PC-3 (cell line): ENCODE data around the gene ARFGEF2. TPM values are rescaled to one million over a fixed set of nuclear protein-coding genes. Genes with fewer than 3 reads are reported as not detected.

Experiments used
- ATAC-seq: fragments of 200-7000 bp; cut with Tn5 transposase; 2 replicates; pipeline ENCODE4 v1.9.1; 2020; ENCODE audit warnings: mild to moderate bottlenecking, moderate library complexity
- BruUV-seq: library from RNA; stranded (reverse); fragments of 400-500 nt; replicated peaks from 2 replicates; lab custom pipeline; 2021; lab: Mats Ljungman, UMichigan
- CTCF ChIA-PET: fragments of 300-600 bp; sonication (Branson Sonifier 250); formaldehyde crosslinking; loops from one replicate; lab custom pipeline; 2022; ENCODE audit warnings: antibody characterized with exemption; lab: Charles Lee
- POLR2A ChIA-PET: fragments of 300-600 bp; sonication (Branson Sonifier 250); formaldehyde crosslinking; loops from one replicate; lab custom pipeline; 2022; ENCODE audit warnings: antibody characterized with exemption; ENCODE audit not compliant: unreplicated experiment; lab: Charles Lee
- DNase-seq: peaks from one replicate; pipeline ENCODE4 v3.0.0-alpha.2; 2015
- H2AFZ ChIP-seq: fragments of 300-600 bp; sonication (generic); 2 replicates; pipeline ENCODE4 v1.6.0; 2016; ENCODE audit warnings: antibody characterized with exemption, low read length
- H3F3A ChIP-seq: fragments of 300-600 bp; sonication (generic); one replicate; pipeline ENCODE4 v1.6.0; 2017; ENCODE audit warnings: antibody characterized with exemption, low read length, control low read depth, mild to moderate bottlenecking; ENCODE audit not compliant: unreplicated experiment
- H3K27ac ChIP-seq: fragments of 300-600 bp; sonication (generic); 2 replicates; pipeline ENCODE4 v1.5.1; 2016; ENCODE audit warnings: mild to moderate bottlenecking, low read length
- H3K27me3 ChIP-seq: fragments of 300-600 bp; sonication (generic); 2 replicates; pipeline ENCODE4 v1.6.1; 2016; ENCODE audit warnings: low read length, mixed read lengths
- H3K36me3 ChIP-seq: fragments of 300-600 bp; sonication (generic); 2 replicates; pipeline ENCODE4 v1.6.1; 2016; ENCODE audit warnings: low read depth, mixed run types, low read length, mixed read lengths
- H3K4me1 ChIP-seq: fragments of 300-600 bp; sonication (generic); 2 replicates; pipeline ENCODE4 v1.5.1; 2016; ENCODE audit warnings: low read length; ENCODE audit not compliant: insufficient read depth
- H3K4me2 ChIP-seq: fragments of 300-600 bp; sonication (generic); 2 replicates; pipeline ENCODE4 v1.6.0; 2016; ENCODE audit warnings: low read length
- H3K4me3 ChIP-seq: fragments of 300-600 bp; sonication (generic); 2 replicates; pipeline ENCODE4 v1.5.1; 2016; ENCODE audit warnings: mild to moderate bottlenecking, low read length, mixed read lengths
- H3K79me2 ChIP-seq: fragments of 300-600 bp; sonication (generic); 2 replicates; pipeline ENCODE4 v1.6.1; 2017; ENCODE audit warnings: low read length, mixed read lengths
- H3K9ac ChIP-seq: fragments of 300-600 bp; sonication (generic); 2 replicates; pipeline ENCODE4 v1.6.0; 2016; ENCODE audit warnings: mild to moderate bottlenecking, low read length
- H3K9me2 ChIP-seq: fragments of 300-600 bp; sonication (generic); replicated peaks from 2 replicates; pipeline ENCODE4 v1.6.1; 2016; ENCODE audit warnings: mixed run types, low read length, mixed read lengths
- H3K9me3 ChIP-seq: fragments of 300-600 bp; sonication (generic); 2 replicates; pipeline ENCODE4 v1.6.1; 2016; ENCODE audit warnings: low read length, mixed read lengths
- H4K20me1 ChIP-seq: fragments of 300-600 bp; sonication (generic); 2 replicates; pipeline ENCODE4 v1.6.1; 2016; ENCODE audit warnings: low read length, mixed read lengths
- EZH2 ChIP-seq: fragments of 300-600 bp; sonication (generic); IDR thresholded peaks from one replicate; pipeline ENCODE4 v1.6.1; 2017; ENCODE audit warnings: antibody characterized with exemption, mild to moderate bottlenecking, low read length; ENCODE audit not compliant: unreplicated experiment
- EZH2phosphoT487 ChIP-seq: fragments of 300-600 bp; sonication (generic); IDR thresholded peaks from 2 replicates; pipeline ENCODE4 v1.6.1; 2018; ENCODE audit warnings: mild to moderate bottlenecking, antibody characterized with exemption, low read length, borderline replicate concordance
- intact Hi-C: fragments of 100-400 bp; cut with micrococcal nuclease; formaldehyde crosslinking; loops from 2 replicates; pipeline ENCODE4 v1.9.0; 2023
- total RNA-seq: library from RNA; depleted of rRNA; stranded (reverse); fragments of >200 nt; gene quantifications from 2 replicates; pipeline ENCODE4 v1.2.3, GENCODE V29; 2014
- TF ChIP-seq, protein P1 (sequence below): fragments of 300-600 bp; sonication (generic); conservative IDR thresholded peaks from 2 replicates; pipeline ENCODE4 v1.5.1; 2017; ENCODE audit warnings: antibody characterized with exemption, low read depth, mild to moderate bottlenecking, low read length

Gene ARFGEF2
- total RNA-seq, 1 experiment from 2014 or later, result 33.5 TPM

DNA sequence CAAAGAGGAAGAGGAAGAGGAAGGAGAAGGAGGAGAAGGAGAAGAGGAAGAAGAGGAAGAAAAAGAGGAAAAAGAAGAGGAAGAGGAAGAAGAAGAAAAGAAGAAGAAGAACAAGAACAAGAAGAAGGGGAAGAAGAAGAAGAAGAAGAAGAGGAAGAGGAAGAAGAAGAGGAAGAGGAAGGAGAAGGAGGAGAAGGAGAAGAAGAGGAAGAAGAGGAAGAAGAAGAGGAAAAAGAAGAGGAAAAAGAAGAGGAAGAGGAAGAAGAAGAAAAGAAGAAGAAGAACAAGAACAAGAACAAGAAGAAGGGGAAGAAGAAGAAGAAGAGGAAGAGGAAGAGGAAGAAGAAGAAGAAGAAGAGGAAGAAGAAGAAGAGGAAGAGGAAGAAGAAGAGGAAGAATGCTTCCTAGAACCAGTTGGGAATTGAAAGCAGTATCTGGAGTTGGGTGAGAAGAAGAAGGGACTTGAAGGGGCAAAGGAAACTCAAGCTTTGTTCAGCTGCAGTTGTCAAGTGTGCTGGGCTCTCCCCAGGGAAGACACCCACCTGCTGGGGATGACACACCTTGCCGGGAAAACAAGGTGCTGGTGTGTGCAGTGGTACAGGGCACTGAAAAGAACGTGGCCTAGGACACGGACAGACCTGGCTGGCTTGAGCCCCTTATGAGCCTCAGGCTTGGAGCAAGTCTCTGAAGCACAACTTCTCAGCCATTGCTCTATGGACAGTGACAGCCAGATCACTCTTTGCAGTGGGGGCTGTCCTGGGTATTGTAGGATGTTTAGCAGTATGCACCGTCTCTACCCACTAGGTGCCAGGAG, 30.1 kb upstream of the ARFGEF2 start:
- no peaks in the 10 kb centered on the region for H3K36me3 ChIP-seq
- no peaks in the 10 kb centered on the region for H3F3A ChIP-seq
- no peak overlapping the region for H2AFZ ChIP-seq
- CTCF ChIA-PET, result no interaction called here
- no peaks in the 10 kb centered on the region for H3K9me2 ChIP-seq
- no peak for DNase-seq
- POLR2A ChIA-PET, result no interaction called here
- H4K20me1 ChIP-seq, result no peaks in the 10 kb centered on the region
- TF ChIP-seq EZH2phosphoT487 (no peak), EZH2 (no peak)
- TF ChIP-seq, protein P1, sequence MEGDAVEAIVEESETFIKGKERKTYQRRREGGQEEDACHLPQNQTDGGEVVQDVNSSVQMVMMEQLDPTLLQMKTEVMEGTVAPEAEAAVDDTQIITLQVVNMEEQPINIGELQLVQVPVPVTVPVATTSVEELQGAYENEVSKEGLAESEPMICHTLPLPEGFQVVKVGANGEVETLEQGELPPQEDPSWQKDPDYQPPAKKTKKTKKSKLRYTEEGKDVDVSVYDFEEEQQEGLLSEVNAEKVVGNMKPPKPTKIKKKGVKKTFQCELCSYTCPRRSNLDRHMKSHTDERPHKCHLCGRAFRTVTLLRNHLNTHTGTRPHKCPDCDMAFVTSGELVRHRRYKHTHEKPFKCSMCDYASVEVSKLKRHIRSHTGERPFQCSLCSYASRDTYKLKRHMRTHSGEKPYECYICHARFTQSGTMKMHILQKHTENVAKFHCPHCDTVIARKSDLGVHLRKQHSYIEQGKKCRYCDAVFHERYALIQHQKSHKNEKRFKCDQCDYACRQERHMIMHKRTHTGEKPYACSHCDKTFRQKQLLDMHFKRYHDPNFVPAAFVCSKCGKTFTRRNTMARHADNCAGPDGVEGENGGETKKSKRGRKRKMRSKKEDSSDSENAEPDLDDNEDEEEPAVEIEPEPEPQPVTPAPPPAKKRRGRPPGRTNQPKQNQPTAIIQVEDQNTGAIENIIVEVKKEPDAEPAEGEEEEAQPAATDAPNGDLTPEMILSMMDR, result no peak
- no peak overlapping the region for H3K4me2 ChIP-seq
- no peak overlapping the region for H3K4me3 ChIP-seq
- intact Hi-C loops, result no loop called here
- no peaks in the 10 kb centered on the region for H3K79me2 ChIP-seq
- peak; percentile 15; the same call in 1 of the 2 replicates for ATAC-seq
- H3K9ac ChIP-seq, result no peak overlapping the region
- H3K27ac ChIP-seq, result no peak overlapping the region
- no peaks in the 10 kb centered on the region for H3K27me3 ChIP-seq
- no peaks in the 10 kb centered on the region for H3K9me3 ChIP-seq
- no peaks in the 10 kb centered on the region for H3K4me1 ChIP-seq
- BruUV-seq, result no TSS peak

DNA sequence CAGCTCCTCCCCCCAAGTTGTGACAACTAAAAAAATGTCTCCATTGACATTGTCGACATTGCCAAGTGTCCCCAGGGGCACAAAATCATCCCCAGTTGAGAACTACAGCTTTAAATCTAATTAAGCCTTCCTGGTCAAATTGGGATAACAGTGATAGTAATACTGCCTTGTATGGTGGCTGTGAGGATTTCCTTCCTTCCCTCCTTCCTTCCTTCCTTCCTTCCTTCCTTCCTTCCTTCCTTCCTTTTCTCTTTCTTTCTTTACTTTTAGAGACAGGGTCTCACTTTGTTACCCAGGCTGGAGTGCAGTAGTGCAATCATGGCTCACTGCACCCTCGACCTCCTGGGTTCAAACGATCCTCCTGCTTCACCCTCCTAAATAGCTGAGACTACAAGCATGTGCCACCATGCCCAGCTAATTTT, 29.5 kb upstream of the ARFGEF2 start:
- TF ChIP-seq, protein P1, result no peak
- TF ChIP-seq EZH2phosphoT487, result no peak
- TF ChIP-seq EZH2, result no peak
- Histone ChIP-seq H3K27ac (no peak overlapping the region), H3K4me1 (peaks cover under 1% of the 10 kb centered on the region; the same call in 1 of the 2 replicates), H3K36me3 (no peaks in the 10 kb centered on the region), H2AFZ (no peak overlapping the region), H3F3A (no peaks in the 10 kb centered on the region), H3K4me2 (no peak overlapping the region), H3K9me3 (no peaks in the 10 kb centered on the region), H3K27me3 (no peaks in the 10 kb centered on the region), H3K4me3 (no peak overlapping the region), H3K9ac (no peak overlapping the region), H3K79me2 (no peaks in the 10 kb centered on the region), H3K9me2 (no peaks in the 10 kb centered on the region), H4K20me1 (no peaks in the 10 kb centered on the region)
- POLR2A ChIA-PET, result interaction anchor here (0.7 kb wide), 2 partner anchors 70 to 327 kb away, joined by 7 to 14 read pairs; no protein-coding TSS in a partner anchor
- ATAC-seq (no peak), DNase-seq (no peak)
- BruUV-seq, result no TSS peak
- CTCF ChIA-PET, result no interaction called here
- intact Hi-C loops, result no loop called here

DNA sequence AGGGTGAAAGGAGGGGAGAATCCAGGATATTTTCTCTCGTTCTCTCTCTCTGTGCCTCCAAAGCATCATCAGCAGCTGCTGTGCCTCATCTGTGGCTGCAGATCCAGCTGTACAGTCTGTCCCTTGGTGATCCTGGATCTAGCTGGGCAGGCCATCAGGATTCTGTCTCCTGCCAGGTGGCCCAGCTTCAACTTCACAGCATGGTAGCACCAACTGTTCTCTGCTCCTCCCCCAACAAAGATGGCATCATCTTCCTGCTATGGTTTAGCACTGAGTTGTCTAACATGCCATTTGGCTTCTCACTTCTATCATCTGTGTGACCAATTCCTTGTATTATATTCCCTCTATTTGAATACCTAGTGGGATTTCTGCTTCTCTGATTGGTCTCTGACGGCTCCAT, 28.6 kb upstream of the ARFGEF2 start:
- Histone ChIP-seq H3K36me3 (no peaks in the 10 kb centered on the region), H3K9me3 (no peaks in the 10 kb centered on the region), H2AFZ (no peak overlapping the region), H3K79me2 (no peaks in the 10 kb centered on the region), H3K4me2 (no peak overlapping the region), H3F3A (no peaks in the 10 kb centered on the region), H3K4me1 (peaks cover 8% of the 10 kb centered on the region), H3K9ac (no peak overlapping the region), H3K27me3 (no peaks in the 10 kb centered on the region), H3K4me3 (no peak overlapping the region), H4K20me1 (no peaks in the 10 kb centered on the region), H3K27ac (no peak overlapping the region), H3K9me2 (no peaks in the 10 kb centered on the region)
- DNase-seq (no peak), ATAC-seq (no peak)
- POLR2A ChIA-PET, result interaction anchor here (0.7 kb wide), 2 partner anchors 69 to 326 kb away, joined by 7 to 14 read pairs; no protein-coding TSS in a partner anchor
- TF ChIP-seq EZH2, result no peak
- TF ChIP-seq, protein P1, result no peak
- CTCF ChIA-PET, result no interaction called here
- intact Hi-C loops, result no loop called here
- no TSS peak for BruUV-seq
